DND-41 (cell line): ENCODE data around the gene BNC2.

Experiments used
- EZH2 ChIP-seq: IDR thresholded peaks from 3 replicates; pipeline ENCODE4 v1.6.1; 2012; ENCODE audit warnings: borderline replicate concordance, low read depth, mild to moderate bottlenecking, moderate library complexity, low read length, inconsistent platforms; ENCODE audit not compliant: severe bottlenecking
- TF ChIP-seq, protein P1 (sequence below): IDR thresholded peaks from 2 replicates; pipeline ENCODE4 v1.5.1; 2012; ENCODE audit warnings: borderline replicate concordance, low read length, moderate library complexity, mild to moderate bottlenecking; ENCODE audit not compliant: poor library complexity, severe bottlenecking; ENCODE audit errors: extremely low read depth

DNA sequence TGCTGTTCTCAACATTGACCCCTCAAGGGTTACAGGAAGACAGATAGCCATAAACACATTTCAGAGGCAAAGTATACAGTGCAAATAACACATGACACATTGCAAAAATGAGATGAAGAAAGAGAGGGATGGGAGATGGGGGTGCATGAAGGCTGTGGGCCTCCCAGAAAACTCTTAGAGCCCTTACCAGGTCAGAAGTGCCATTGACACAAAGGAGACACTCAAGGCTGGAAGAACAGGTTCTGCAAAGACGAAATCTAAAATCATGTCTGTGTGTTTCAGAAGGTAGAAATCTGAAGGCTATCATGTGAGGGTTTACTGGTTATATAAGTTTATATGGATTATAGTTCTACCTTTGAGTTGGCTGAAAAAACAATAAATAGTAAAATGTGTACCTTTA, 318.8 kb downstream of the BNC2 start:
- TF ChIP-seq, protein P1, sequence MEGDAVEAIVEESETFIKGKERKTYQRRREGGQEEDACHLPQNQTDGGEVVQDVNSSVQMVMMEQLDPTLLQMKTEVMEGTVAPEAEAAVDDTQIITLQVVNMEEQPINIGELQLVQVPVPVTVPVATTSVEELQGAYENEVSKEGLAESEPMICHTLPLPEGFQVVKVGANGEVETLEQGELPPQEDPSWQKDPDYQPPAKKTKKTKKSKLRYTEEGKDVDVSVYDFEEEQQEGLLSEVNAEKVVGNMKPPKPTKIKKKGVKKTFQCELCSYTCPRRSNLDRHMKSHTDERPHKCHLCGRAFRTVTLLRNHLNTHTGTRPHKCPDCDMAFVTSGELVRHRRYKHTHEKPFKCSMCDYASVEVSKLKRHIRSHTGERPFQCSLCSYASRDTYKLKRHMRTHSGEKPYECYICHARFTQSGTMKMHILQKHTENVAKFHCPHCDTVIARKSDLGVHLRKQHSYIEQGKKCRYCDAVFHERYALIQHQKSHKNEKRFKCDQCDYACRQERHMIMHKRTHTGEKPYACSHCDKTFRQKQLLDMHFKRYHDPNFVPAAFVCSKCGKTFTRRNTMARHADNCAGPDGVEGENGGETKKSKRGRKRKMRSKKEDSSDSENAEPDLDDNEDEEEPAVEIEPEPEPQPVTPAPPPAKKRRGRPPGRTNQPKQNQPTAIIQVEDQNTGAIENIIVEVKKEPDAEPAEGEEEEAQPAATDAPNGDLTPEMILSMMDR, result no peak
- no peak for TF ChIP-seq EZH2
